ENCODE data around the gene CYP4F3. TPM values are rescaled to one million over a fixed set of nuclear protein-coding genes. Genes with fewer than 3 reads are reported as not detected.

Gene CYP4F3
- 0.15 TPM in 1 of 2 replicates, not detected in the other for polyA plus RNA-seq

DNA sequence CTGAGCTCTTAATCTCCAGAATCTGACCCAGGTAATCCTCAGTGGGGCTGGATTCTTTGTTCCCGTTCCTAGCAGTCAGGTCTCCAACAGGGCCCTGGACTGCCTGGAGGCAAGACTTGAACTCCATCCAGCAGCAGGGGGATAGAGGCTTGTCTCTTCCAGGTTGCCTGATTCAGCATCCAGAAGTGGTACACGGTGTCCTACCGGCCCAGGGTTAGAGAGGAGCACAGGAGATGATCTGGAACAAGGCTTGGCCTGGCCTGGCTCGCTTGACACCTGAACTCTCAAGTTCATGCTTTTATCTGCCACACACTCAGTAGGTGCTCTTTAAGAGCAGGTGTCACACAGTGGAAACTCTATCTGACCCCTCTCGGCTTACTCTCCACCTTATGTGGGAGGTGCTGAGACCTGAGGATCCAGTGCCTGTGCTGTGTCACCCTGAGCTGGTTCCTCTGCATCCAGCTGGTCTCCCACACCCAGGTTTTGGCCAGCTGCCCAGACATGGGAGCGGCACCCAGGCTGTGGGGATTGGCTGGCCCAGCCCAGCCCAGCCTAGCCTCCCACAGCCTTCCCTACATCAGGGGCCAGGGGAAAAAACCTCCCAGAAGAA is at the start of gene CYP4F3:
CYP4F3 (plus strand) TSS at position 604 of the 610 bp plus-strand sequence. CDS start 519 bp downstream, outside the sequence.

GRCh38 chr19:15614507-15615379 is 26.0 kb upstream of the CYP4F3 start, which contains the start of gene CYP4F8:
Gene CYP4F8, plus strand, starts transcription at chr19:15615218. Its CDS starts 399 bp downstream, at chr19:15615617.

GRCh38 chr19:15672580-15673175 is 32.0 kb downstream of the CYP4F3 start, which contains the start of gene CYP4F12:
Gene CYP4F12, plus strand, starts transcription at chr19:15673087. Its CDS starts 443 bp downstream, at chr19:15673530.

Other genes with a start within 250 kb of the CYP4F3 start
- gene AKAP8L, start 221.9 kb upstream of the CYP4F3 start, polyA plus RNA-seq, result 4.2 and 14.3 TPM in 2 replicates
- gene WIZ, start 190.9 kb upstream of the CYP4F3 start, polyA plus RNA-seq, result 0.73 and 2.0 TPM in 2 replicates
- gene RASAL3, start 176.4 kb upstream of the CYP4F3 start, polyA plus RNA-seq, result 1.2 TPM in 1 of 2 replicates, not detected in the other
- not detected in 2 replicates for gene PGLYRP2, start 161.4 kb upstream of the CYP4F3 start, polyA plus RNA-seq
- gene CYP4F22, start 132.4 kb upstream of the CYP4F3 start, polyA plus RNA-seq, result not detected in 2 replicates
- gene CYP4F8, start 25.7 kb upstream of the CYP4F3 start, polyA plus RNA-seq, result not detected in 2 replicates
- not detected in 2 replicates for gene CYP4F12, start 32.2 kb downstream of the CYP4F3 start, polyA plus RNA-seq
- gene OR10H2, start 87.1 kb downstream of the CYP4F3 start, polyA plus RNA-seq, result not detected in 2 replicates
- not detected in 2 replicates for gene OR10H3, start 97.1 kb downstream of the CYP4F3 start, polyA plus RNA-seq
- not detected in 2 replicates for gene OR10H5, start 146.8 kb downstream of the CYP4F3 start, polyA plus RNA-seq
- not detected in 2 replicates for gene OR10H1, start 174.8 kb downstream of the CYP4F3 start, polyA plus RNA-seq